K562 (cell line): ENCODE results near the gene DCST1. TPM values are rescaled to one million over a fixed set of nuclear protein-coding genes. Genes with fewer than 3 reads are reported as not detected.

ENCODE experiments used
- NFE2L1 ChIP-seq: fragments of 450-650 bp; IDR thresholded peaks from 2 replicates; pipeline ENCODE4 v1.6.1; 2016; ENCODE audit warnings: missing genetic modification characterization, low read depth, mild to moderate bottlenecking, missing compliant biosample characterization, moderate library complexity, borderline replicate concordance
- ZNF407 ChIP-seq: fragments of 450-650 bp; IDR thresholded peaks from 2 replicates; pipeline ENCODE4 v1.6.1; 2016; ENCODE audit warnings: low read depth
- polyA plus RNA-seq, 8 experiments: library from polyadenylated mRNA; depleted of rRNA in 4 of 8; stranded (reverse) in 5 of 8; unstranded in 3 of 8; fragments of >200 nt; fragmentation: Nextera tagmentation in 2 of 8; fragmentation: Illumina TruSeq in 1 of 8; extraction: Ambion mirVana in 2 of 8; extraction: Trizol in 1 of 8; gene quantifications; 2 replicates each; pipeline versions ENCODE4 v1.2.1 to v1.2.3, GENCODE V29; 2011 to 2014; ENCODE audit warnings: inconsistent platforms in 1 of 8, missing spikeins in 1 of 8
- total RNA-seq, 7 experiments: library from RNA; depleted of rRNA in 6 of 7; stranded (reverse); fragments of >200 nt in 6 of 7; fragmentation: Illumina TruSeq in 2 of 7; extraction: Trizol in 2 of 7; gene quantifications; 2 replicates each; pipeline versions ENCODE4 v1.2.1 to v1.2.3, GENCODE V29; 2011 to 2021; ENCODE audit warnings: low replicate concordance in 1 of 7

The DCST1 gene
- total and polyA plus RNA-seq, 9 of the 15 experiments (the other 6 are each of a cell fraction or from before 2014, with no cell fraction given) = not detected

GRCh38 chr1:155009221-155009711, 24.4 kb upstream of the DCST1 start (continued):
- TF ChIP-seq ZNF407 = no peak
- no peak for TF ChIP-seq NFE2L1 (tag)
